HG02759 (cell line): ENCODE results near the gene KRT23.
"Not testable (repeated sequence)": the region's sequence is repeated elsewhere in the genome, so short reads cannot be mapped to it uniquely, and the experiment has no call there.

ENCODE experiments used
- ATAC-seq: cut with Tn5 transposase; IDR thresholded peaks from one replicate; pipeline ENCODE4 v1.9.1; 2021; ENCODE audit warnings: mild to moderate bottlenecking, moderate library complexity; ENCODE audit not compliant: unreplicated experiment

The KRT23 gene

DNA sequence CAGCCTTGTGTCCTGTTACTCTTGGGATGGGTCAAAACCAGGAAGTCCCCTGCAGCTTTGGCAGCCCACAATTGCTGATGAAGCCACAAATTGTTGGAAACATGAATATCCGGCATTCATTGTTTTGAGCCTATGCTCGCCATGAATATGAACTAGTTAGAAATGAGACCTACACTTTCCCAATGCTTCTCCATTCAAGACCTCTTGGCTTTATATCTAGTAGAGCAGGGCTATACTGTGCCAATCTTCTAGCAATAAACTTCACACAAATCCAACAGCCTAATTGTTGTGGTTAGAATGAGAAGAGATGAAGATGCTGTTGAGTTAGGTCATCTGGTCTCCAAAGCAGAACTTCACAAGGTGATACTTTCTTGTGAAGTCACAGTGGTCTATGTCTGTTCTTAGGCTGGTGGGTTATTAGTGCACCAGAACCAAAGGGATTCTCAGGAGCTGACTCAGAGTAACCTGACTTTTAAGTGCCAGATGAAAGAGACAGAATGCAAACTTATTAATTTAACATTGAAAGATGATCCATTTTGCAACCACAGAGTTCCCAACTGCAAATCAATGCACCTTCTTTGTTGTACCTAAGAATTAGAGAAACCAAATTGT, 13.7 kb upstream of the KRT23 start:
- ATAC-seq = no peak

DNA sequence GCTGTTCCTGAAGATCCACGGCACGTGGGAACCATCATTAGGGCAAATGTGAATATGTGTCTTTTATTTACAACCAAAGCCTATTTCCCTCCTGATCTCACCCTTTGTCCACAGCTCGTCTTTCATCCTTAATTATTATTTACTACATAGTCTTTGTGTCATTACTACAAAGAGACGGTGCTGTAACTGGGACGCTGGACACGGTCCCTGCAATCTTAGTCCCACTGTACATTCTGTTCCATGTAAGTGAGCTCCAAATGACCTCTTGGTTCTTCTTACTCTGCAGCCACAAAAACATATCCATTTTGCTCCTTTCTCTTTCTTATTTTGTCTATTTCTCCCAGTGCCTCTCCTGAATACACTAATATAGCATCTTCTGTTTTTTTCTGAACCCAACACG, 12.7 kb upstream of the KRT23 start:
- ATAC-seq = no peak

DNA sequence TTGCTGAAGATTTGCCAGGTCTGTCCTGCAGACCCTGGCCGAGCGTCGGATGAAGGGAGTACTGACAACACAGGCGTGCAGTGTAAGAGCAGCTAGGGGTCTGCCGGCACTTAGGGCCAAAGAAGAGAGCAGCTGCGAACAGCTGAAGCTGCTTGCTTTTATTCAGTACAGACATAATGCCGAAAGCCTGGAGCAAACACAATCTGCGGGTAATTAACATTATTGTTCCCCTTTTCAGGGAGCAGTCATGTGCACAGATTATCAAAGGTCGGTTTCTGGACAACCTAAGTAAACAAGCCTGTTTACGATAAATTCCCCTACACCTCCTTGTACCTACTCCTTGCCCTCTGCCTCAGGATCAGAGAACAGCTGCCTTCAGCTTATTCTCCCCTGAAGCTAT, 12.0 kb upstream of the KRT23 start:
- ATAC-seq = no peak

DNA sequence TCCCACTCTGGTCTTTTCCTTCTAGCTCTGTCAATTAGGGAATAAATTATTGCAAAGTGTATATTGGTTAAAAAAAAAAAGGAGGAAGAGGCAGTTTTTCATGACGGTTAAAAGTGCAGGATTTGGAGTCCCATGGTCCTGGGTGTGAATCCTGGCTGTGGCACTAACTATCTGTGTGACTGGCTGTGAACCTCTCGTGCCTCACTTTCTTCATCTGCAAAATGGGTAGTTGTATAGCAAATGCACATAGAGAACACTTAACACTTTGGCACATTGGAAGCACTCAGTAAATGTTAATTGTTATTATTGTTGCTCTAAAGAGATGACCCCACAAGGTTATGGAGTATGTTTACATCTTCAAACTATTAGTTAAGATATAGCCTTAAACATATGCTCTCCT, 10.5 kb upstream of the KRT23 start:
- ATAC-seq = no peak

DNA sequence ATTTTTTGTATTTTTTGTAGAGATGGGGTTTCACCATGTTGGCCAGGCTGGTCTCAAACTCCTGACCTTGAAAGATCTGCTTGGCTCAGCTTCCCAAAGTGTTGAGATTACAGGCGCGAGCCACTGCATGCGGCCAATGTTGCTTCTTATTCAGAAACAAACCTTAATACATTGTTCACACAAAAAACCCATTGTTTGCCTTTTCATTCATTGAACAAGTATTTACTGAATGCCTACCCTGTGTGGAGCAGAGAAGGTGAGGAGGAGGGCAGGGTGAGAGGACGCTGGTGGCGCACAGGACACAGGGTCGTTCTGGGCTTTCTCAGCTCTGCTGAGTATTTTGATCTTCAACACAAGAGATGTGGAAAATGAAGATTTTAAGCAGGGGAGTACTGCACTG, 8.0 kb upstream of the KRT23 start:
- ATAC-seq = no peak

DNA sequence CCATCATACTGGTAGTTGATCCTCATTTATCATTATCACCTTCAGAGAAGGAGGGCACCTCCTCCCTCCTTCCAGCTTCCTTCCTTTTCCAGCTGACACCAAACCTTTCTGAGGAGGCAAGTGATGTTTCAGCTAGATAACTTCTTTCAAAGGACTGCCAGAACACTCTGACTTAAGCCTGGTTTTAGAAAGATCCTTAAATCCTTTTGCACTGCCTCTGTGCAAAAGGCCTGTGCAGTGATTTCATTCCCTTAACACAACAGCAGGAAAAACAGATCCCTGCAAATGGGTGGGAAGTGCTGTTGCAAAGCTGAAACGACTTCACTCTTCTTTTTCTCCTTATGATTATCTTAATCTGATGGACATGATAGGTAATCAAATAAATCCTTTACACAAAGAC, 7.1 kb upstream of the KRT23 start:
- no peak for ATAC-seq

DNA sequence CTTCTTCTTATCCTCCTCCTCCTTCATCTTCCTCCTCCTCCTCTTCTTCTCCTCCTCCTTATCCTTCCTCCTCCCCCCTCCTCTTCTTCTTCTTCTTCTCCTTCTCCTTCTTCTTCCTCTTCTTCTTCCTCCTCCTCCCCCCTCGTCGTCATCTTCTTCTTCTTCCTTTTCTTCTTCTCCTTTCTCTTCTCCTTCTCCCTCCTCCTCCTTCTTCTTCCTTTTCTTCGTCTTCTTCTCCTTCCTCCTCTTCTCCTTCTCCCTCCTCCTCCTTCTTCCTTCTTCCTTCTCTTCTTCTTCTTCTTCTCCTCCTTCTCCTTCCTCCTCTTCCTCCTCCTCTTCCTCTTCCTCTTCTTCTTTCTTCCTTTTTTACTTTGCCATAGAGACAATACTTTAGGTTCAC, 5.1 kb upstream of the KRT23 start:
- ATAC-seq = no peak

DNA sequence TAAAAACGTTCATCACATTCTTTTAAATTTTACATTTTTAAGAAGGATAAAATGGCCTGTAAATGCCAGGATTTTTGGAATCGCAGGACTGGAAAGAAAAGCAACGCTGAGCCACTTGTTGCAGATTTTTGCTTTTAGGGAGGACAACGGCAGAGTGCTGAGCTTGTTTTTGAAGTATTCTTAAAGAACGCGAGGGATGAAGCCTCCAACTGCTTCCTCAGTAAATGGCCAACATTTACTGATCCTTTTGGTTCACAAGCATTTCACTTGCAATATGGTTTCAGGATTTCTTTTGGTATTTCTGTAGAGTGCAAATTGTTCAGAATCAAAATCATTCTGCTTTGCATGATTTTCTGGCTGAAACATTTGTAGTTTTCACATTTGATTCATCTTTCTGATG, 2.8 kb upstream of the KRT23 start:
- ATAC-seq = no peak

DNA sequence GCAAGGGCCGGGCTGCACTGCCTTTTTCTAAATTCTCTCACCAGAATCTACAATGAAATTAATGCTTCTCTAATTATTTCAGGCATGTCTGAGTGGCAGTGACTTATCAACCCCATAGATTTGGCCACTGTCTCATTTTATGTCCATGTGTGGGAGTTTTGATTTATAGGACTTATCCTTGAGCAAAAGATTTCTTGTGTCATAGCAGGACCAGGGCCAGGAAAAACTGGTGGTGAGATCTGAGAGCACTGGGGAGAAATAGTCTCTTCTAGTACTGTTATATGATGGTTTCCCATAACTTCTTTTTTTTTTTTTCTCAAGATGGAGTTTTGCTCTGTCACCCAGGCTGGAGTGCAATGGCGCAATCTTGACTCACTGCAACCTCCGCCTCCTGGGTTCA, 1.5 kb upstream of the KRT23 start:
- ATAC-seq = no peak

DNA sequence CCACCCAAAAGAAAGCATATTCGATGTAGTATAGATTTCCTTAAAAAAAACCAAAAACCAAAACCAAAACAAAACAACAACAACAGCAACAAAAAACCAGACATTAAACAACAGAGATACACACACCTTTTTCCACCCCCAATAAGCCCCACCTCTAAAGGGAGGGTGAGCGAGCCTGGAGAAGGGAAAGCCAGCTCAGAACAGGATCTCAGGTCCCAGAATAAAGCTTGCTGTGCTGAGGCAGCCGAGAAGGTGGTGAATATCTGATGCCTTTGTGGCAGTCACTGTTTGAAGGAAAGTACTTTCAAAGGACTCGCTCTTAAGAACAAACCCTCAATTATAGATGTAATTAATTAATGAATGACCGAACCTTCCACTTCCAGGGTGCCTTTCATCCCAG, 470 bp downstream of the KRT23 start:
- no peak for ATAC-seq

DNA sequence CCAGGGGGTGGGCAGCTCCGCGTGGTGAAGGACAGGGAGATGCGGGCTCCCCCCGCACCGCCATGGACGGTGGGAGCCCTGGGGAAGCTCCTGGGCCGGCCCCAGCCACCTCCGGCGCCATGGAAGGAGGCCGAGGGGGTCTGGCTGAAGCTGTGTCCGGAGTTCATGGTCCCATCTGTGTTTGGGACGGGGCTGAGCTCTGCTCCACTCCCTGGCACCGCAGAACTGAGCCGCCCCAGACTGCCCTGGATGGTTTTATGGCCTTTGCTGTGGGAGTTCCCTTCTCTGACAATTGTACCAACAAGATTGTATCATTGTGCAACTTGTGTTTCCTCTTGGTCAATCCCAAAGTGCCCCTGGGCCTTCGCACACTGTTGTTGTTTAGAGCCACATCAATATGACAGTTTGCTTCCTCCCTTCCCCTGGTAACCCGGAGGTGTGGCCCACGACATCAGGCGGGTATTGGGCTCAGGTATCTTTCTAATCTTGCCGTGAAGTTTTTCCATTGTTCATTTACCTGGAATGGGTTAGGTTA, 942 bp downstream of the KRT23 start:
- no peak for ATAC-seq

DNA sequence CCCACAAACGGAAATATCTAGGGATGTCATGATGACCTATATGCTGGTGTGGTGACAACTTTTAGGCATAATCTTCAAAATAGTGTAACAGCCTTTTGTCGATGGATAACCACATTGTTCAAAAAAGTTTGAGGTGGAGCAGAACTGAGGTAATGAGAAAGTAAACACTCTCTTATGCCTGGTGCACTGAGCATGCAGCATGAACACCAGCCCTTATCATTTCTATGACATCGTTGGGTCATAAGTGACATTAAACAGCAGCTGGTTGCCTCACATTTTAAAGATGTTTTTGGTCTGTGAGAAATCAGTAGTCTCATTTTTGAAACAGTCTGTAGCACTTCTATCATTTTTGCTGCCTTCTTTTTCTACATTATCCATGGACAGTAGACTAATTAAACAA, 1.8 kb downstream of the KRT23 start:
- ATAC-seq = no peak

DNA sequence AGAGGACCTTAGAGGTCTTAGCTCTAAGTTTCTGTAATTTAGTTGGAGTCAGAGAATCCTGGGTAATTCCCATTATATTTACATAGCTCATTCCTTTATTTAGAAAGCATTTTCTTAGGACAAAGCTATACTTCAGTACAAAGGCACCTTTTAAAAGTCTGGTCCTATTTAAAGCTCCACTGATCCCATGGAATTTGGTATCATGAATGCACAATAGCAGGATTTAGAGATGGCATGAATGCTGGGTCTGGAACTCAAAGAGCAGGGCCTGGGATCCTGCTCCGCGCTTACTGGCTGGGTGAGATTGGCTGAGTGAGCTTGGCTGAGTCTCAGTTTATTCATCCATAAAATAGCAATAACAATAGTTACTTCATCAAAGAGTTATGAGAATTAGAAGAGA, 4.8 kb downstream of the KRT23 start:
- ATAC-seq = no peak

DNA sequence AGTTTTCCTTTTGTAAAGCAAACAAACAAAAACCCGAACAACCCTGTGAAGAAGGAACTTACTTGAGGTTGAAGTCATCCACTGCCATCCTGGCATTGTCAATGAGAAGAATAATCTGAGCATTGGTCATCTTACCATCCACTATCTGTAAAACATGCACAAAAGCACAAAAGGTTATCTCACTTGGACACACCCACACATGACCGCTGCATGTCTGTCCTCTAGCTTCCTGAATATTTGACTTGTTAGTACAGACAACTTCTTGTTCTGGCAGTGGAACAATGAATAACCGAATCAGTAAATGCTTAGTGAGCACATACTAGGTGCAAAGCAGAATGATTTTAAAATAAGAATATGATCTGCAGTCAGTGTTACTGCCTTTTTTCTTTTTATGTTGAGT, 6.1 kb downstream of the KRT23 start:
- ATAC-seq = no peak

DNA sequence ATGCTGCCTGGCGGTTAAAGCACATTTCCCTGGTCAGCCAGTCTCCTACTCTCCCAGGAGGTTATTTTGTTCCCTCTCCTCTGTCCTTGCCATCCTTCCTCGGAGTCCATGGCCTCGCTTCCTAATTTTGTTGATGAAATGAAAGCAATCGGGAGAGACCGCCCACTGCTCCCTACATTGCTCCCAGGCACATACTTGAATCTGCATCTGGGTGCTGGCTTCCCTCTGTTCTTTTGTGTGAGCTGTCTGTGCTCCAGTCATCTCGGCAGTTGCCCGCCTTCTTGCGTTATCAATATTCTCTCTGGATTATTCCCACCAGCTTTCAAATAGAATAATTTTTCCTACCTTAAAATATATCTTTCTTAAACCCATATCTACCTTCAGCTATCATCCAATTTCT, 11.1 kb downstream of the KRT23 start:
- no peak for ATAC-seq

DNA sequence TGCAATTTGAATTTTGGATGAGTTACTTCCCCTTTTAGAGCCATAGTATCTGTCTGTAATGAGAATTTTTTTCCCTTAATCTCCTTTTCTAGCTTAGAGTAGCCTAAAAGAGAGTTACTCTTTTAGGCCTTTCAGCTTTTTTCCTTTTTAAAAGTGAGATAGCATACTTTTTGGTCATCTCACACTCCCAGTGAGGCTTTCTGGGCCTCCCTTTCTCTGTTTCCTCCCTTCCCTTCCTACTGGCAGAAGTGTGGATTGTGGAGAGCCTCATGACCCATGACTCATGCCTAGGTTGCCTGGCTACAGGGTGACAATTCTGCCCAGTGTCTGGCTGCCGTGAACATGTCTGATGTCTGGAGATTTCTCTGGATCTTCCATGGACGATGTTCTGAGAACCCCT, 15.2 kb downstream of the KRT23 start:
- ATAC-seq = no peak

DNA sequence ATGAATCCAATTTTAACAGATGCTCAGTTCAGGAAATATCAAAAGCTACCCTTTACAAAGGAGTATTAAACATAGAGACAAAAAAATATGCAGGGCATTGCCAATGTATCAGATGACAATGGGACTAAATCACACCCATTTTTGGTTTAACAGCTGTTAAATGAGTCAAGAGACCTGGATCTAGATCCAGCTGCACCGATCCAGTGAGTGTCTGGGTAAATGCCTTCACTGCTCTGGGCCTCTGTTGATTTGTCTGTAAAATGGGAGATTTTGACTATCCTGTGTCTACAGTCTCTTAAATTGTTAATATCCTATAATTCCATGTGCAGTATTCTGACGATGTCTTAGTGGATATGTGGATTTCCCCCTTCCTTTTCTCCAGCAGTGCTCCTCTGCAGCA, 16.4 kb downstream of the KRT23 start:
- no peak for ATAC-seq

DNA sequence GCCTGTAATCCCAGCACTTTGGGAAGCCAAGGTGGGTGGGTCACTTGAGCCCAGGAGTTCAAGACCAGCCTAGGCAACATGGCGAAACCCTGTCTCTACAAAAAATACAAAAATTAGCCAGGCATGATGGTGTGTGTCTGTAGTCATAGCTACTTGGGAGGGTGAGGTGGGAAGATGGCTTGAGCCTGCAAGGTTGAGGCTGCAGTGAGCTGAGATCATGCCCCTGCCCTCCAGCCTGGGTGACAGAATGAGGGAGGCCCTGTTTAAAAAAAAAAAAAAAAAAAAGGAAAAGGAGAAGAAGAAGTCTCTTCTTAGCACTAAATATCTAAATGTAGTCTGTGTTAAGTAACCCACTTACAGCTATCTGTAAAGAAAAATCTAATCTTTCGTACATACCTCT, 20.3 kb downstream of the KRT23 start:
- not testable (repeated sequence) for ATAC-seq

DNA sequence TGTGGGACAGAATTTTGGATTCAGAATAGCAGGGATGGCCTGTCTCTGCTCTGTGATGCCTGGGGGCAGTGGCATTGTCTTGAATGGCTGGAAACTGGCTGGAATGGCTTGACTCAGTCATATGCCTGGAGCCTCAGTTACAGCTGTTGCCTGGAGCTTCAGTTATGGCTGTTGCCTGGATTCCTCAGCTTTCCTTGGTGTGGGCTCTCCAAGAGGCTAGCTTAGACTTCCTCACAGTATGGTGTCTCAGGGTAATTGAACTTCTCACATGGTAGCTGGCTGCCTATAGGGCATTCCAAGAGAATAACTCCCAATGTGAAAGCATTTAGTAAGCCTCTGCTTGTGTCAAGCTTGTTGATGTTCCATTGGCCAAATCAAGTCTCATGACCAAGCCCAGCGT, 21.1 kb downstream of the KRT23 start:
- ATAC-seq = no peak

DNA sequence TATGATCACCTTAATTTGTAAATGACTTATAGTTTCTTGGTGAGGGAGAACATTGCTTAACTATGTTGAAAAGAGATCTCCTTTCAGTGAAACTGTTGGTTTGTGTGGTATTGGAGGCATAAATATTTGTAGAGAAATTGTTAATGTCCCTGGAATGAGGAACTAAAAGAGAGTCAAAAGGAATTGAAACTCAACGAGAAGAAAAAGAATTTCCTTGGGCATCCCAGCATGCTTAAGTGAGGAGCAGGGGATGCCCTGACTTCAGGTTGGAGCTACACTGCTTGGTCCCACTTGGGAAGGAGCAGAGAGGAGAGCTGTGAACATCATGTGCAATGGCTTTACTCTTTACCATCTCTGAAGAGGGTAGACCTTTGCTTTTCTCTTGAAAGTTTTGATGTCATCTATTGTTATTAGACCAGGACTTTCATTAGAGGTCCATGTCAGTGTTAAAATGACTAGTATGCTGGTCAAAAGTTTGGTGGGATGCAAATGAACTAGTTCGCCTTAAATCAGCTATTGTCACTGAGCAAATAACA, 21.7 kb downstream of the KRT23 start:
- no peak for ATAC-seq

DNA sequence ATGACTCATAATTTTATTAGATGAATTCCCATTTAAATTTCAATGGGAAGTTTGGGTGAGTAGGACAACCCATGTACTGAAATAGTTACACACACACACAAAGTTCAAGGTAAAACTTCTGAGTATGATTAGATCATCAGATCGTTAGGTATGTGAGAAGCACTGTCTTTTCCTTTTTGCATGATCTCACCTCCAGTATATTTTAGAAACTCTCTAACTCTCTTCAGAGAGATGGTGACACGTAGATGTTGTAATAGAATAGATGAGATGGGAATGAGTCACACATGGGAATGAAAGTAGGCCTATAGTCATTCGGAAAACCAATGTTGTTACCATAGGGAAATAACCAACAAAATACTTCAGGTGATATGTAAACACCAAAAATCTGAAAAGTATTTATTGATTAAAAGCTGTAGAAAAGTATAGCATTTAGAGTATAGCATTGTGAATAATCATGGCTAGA, 22.2 kb downstream of the KRT23 start:
- ATAC-seq = no peak

DNA sequence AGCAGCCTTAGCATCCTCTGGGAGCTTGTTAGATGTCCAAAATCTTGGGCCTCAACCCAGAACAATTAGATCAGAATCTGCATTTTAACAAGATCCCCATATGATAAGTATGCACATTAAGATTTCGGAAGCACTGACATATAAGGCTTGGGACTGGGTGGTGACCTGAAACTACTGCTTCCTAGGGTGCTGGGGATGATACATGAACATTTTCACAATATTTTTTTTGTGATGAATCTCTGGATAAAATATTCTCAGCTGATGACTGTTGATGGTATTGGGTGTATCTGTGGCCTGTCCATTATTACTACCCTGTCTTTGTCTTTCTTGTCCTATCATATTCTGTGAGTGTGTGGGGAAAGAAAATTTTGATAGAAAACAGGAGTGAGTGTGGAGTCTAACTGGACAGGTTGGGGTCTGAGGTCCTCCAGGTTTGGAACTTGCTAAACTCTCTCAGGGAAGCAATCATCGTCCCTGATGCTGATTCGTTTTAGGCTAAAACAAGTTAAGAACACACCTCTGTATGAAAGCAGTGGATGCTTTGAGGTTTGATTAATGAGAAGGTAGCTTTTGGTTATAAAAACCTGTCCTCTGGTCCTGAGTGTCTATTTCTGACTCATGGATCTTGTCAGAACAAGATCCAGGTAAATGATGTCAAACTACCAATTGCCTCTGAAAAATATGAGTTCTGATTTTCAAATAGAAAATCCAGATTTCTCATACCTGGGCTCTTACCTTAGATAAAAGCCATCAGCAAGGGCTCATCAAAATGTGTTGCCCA, 23.2 kb downstream of the KRT23 start:
- no peak for ATAC-seq
